Measurements from ENCODE around the gene GPR83. TPM values are rescaled to one million over a fixed set of nuclear protein-coding genes. Genes with fewer than 3 reads are reported as not detected.

GPR83 gene
- polyA plus RNA-seq, 3 donors: 0.07 to 0.12 TPM; not detected in 1

DNA sequence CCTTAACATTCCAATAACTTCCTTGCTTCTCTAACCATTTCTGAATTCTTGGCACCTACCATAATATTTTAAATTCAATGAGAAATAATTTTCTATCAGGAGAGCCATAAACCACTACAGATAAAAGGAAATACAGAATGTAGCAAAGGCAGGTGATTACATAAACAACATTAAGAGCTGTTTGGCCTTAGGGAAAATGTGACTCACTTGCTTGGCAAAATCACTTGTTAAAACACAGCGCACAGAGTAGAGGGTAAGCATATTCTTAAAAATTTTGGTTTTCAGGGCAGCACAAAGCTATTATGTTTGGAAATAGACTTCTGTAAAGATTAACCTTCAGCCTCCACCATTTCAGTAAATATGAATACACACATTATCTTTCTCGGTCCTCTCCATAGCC, 70.4 kb downstream of the GPR83 start:
- Histone ChIP-seq H2AFZ (ENCODE audit: insufficient read depth, low read depth, low read length, poor library complexity, severe bottlenecking) (no peak overlapping the region), H3K4me1 (ENCODE audit: control insufficient read depth in 1 of 2, insufficient read depth in 2 of 2, low read length in 2 of 2) (peaks cover 0 to 9% of the 10 kb centered on the region in 2 donors), H3K79me2 (ENCODE audit: insufficient read depth, low read length) (no peaks in the 10 kb centered on the region), H3K27ac (ENCODE audit: low read depth in 1 of 2, low read length in 2 of 2) (no peak overlapping the region), H3K4me2 (replicated peaks; ENCODE audit: extremely low read depth, low read length, poor library complexity, severe bottlenecking) (no peak overlapping the region), H3K4me3 (replicated peaks in 1 of 3; ENCODE audit: low read depth in 2 of 3, low read length in 3 of 3) (no peak overlapping the region), H4K20me1 (ENCODE audit: insufficient read depth, low read length) (no peaks in the 10 kb centered on the region), H3K9ac (ENCODE audit: insufficient read depth, low read length, poor library complexity, severe bottlenecking) (no peak overlapping the region), H3K9me3 (replicated peaks in 1 of 2; ENCODE audit: control insufficient read depth in 1 of 2, insufficient read depth in 1 of 2, low read length in 2 of 2) (no peaks in the 10 kb centered on the region), H3K36me3 (replicated peaks in 1 of 2; ENCODE audit: control insufficient read depth in 1 of 2, insufficient read depth in 2 of 2, low read length in 2 of 2) (no peaks in the 10 kb centered on the region), H3K27me3 (ENCODE audit: control insufficient read depth in 2 of 2, insufficient read depth in 2 of 2, low read length in 2 of 2) (no peaks in the 10 kb centered on the region)
- WGBS (ENCODE audit: insufficient coverage): no CpG with 5 or more reads among the region's 2 CpGs
- H3K4me1 Mint-ChIP-seq: peaks cover 12% of the 10 kb centered on the region
- H3K9me3 Mint-ChIP-seq: peaks cover 0 to 3% (median 0%) of the 10 kb centered on the region in 7 donors
- no peak for DNase-seq
- TF ChIP-seq, protein P1, sequence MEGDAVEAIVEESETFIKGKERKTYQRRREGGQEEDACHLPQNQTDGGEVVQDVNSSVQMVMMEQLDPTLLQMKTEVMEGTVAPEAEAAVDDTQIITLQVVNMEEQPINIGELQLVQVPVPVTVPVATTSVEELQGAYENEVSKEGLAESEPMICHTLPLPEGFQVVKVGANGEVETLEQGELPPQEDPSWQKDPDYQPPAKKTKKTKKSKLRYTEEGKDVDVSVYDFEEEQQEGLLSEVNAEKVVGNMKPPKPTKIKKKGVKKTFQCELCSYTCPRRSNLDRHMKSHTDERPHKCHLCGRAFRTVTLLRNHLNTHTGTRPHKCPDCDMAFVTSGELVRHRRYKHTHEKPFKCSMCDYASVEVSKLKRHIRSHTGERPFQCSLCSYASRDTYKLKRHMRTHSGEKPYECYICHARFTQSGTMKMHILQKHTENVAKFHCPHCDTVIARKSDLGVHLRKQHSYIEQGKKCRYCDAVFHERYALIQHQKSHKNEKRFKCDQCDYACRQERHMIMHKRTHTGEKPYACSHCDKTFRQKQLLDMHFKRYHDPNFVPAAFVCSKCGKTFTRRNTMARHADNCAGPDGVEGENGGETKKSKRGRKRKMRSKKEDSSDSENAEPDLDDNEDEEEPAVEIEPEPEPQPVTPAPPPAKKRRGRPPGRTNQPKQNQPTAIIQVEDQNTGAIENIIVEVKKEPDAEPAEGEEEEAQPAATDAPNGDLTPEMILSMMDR (IDR thresholded peaks at IDR 0.05): no peak
- H3K27ac Mint-ChIP-seq: peak overlapping the region in 1 of 7 donors; percentile 68
- H3K27me3 Mint-ChIP-seq (ENCODE audit: low read depth in 3 of 3): peaks cover 7 to 9% (median 8%) of the 10 kb centered on the region in 3 donors
- no peak overlapping the region for H3K4me3 Mint-ChIP-seq
- H3K36me3 Mint-ChIP-seq: no peaks in the 10 kb centered on the region
- intact Hi-C loops (cut with micrococcal nuclease): no loop called here

GRCh38 chr11:94329501-94329900, 71.7 kb downstream of the GPR83 start:
- TF ChIP-seq, protein P1 (IDR thresholded peaks at IDR 0.05): no peak
- peaks cover 4 to 8% (median 7%) of the 10 kb centered on the region in 3 donors for H3K27me3 Mint-ChIP-seq (ENCODE audit: low read depth in 3 of 3)
- Histone ChIP-seq H3K27me3 (ENCODE audit: control insufficient read depth in 2 of 2, insufficient read depth in 2 of 2, low read length in 2 of 2) (no peaks in the 10 kb centered on the region), H3K9me3 (replicated peaks in 1 of 2; ENCODE audit: control insufficient read depth in 1 of 2, insufficient read depth in 1 of 2, low read length in 2 of 2) (no peaks in the 10 kb centered on the region), H3K4me2 (replicated peaks; ENCODE audit: extremely low read depth, low read length, poor library complexity, severe bottlenecking) (no peak overlapping the region), H3K27ac (ENCODE audit: low read depth in 1 of 2, low read length in 2 of 2) (no peak overlapping the region), H3K9ac (ENCODE audit: insufficient read depth, low read length, poor library complexity, severe bottlenecking) (no peak overlapping the region), H3K79me2 (ENCODE audit: insufficient read depth, low read length) (no peaks in the 10 kb centered on the region), H3K4me1 (ENCODE audit: control insufficient read depth in 1 of 2, insufficient read depth in 2 of 2, low read length in 2 of 2) (peaks cover 0 to 9% of the 10 kb centered on the region in 2 donors), H2AFZ (ENCODE audit: insufficient read depth, low read depth, low read length, poor library complexity, severe bottlenecking) (no peak overlapping the region), H3K4me3 (replicated peaks in 1 of 3; ENCODE audit: low read depth in 2 of 3, low read length in 3 of 3) (no peak overlapping the region), H4K20me1 (ENCODE audit: insufficient read depth, low read length) (no peaks in the 10 kb centered on the region), H3K36me3 (replicated peaks in 1 of 2; ENCODE audit: control insufficient read depth in 1 of 2, insufficient read depth in 2 of 2, low read length in 2 of 2) (no peaks in the 10 kb centered on the region)
- peaks cover 0 to 3% (median 1%) of the 10 kb centered on the region in 7 donors for H3K9me3 Mint-ChIP-seq
- no peak overlapping the region for H3K27ac Mint-ChIP-seq
- H3K4me3 Mint-ChIP-seq: no peak overlapping the region
- intact Hi-C loops (cut with micrococcal nuclease): loop anchor here (5.0 to 10.0 kb wide), 2 partner anchors 175 to 178 kb away; no protein-coding TSS in a partner anchor
- H3K36me3 Mint-ChIP-seq: no peaks in the 10 kb centered on the region
- WGBS (ENCODE audit: insufficient coverage): 97% methylated on average over 3 of the region's 3 CpGs
- no peak for DNase-seq
- H3K4me1 Mint-ChIP-seq: peaks cover 13% of the 10 kb centered on the region
